ENCODE results near the gene KRT6B. TPM values are rescaled to one million over a fixed set of nuclear protein-coding genes. Genes with fewer than 3 reads are reported as not detected.
A peak's percentile ranks its signal among the peaks of the same experiment; 100 is the strongest.

KRT6B gene
- total and polyA plus RNA-seq, 8 donors, result not detected

DNA sequence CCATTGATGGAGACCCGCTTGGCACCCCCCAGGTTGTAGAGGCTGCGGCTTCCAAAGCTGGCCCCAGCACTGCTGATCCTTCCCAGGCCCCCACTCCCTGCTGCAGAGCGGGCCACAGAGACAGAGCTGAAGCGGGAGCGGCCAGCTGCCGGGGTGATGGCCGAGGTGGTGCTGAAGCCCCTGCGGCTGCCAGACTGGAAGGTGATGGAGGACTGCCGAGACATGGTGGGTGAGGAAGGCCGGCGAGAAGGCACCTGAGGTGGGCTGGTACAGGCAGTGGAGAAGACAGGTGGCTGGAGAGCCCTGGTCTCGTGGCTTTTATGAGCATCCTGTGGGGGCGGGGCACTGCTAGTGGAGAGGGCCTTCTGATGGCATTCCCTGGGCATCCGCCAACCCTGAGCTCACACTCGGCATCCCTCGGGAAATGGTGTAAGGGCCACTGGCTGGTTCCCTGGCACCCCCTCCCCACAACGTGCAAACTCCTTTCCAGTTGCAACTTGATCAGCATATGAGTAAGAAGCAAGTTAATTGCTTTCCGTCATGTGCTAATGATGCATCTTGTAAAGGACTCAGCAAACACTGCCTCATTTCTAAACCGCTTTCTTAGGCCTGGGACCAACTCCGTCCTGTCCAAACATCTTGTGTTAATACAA lies 17.7 kb downstream of the KRT6B start, which contains the start of gene KRT75:
Gene KRT75 (minus strand): TSS at position 291 of the 653 bp plus-strand sequence. CDS start 67 bp downstream, at position 224.
- Histone ChIP-seq H3K4me3 (no peak within 1 kb of the TSS), H3K27me3 (peaks cover 0 to 49% of the 10 kb centered on the region in 2 donors), H3K9me3 (no peaks in the 10 kb centered on the region), H3K4me1 (no peaks in the 10 kb centered on the region), H3K36me3 (no peaks in the 10 kb centered on the region), H3K27ac (no peak within 1 kb of the TSS)
- TF ChIP-seq, protein P1, sequence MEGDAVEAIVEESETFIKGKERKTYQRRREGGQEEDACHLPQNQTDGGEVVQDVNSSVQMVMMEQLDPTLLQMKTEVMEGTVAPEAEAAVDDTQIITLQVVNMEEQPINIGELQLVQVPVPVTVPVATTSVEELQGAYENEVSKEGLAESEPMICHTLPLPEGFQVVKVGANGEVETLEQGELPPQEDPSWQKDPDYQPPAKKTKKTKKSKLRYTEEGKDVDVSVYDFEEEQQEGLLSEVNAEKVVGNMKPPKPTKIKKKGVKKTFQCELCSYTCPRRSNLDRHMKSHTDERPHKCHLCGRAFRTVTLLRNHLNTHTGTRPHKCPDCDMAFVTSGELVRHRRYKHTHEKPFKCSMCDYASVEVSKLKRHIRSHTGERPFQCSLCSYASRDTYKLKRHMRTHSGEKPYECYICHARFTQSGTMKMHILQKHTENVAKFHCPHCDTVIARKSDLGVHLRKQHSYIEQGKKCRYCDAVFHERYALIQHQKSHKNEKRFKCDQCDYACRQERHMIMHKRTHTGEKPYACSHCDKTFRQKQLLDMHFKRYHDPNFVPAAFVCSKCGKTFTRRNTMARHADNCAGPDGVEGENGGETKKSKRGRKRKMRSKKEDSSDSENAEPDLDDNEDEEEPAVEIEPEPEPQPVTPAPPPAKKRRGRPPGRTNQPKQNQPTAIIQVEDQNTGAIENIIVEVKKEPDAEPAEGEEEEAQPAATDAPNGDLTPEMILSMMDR (IDR thresholded peaks at IDR 0.05), result no peak
- intact Hi-C loops (cut with DNase I), result no loop called here
- DNase-seq (no peak), ATAC-seq (no peak)

- Histone ChIP-seq H3K36me3 (no peaks in the 10 kb centered on the region), H3K4me1 (no peaks in the 10 kb centered on the region), H3K4me3 (no peak overlapping the region), H3K27ac (no peak overlapping the region), H3K9me3 (no peaks in the 10 kb centered on the region), H3K27me3 (peaks cover 0 to 48% of the 10 kb centered on the region in 2 donors)
- intact Hi-C loops (cut with DNase I), result no loop called here
- TF ChIP-seq, protein P1 (IDR thresholded peaks at IDR 0.05), result no peak
- DNase-seq, result peak in 1 of 4 donors; percentile 57
- ATAC-seq, result no peak
Measured at GRCh38 chr12:52433501-52434080, 18.4 kb downstream of the KRT6B start.

DNA sequence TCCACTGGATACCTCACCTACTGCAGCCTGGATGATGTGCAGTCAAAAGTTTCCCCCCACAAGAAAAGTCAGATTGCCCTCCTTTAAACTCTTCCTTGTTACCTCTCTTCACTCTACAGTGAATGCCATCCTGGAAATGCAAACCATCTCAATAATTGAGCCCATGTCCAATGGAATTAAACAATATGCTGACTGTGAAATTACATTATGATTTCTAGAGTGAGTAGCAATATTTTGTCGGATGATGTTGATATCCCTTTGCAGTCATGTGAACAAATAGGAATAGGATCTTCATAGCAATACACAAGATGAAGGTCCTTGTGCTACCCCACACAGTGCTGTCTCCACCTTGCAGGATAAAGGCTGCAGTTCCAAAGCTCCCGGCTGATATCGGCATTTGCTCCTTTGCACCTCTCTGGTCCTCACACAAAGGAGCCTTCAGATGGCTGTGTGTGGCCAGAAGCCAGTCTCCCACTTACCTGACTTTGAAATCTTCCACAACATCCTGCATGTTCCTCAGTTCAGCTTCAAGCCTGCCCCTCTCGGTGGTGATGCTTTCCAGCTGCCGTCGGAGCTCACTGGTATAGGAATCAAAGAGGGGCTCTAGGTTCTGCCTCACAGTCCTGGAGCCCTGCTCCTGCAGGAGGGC lies 19.3 kb downstream of the KRT6B start:
- ATAC-seq, result no peak
- TF ChIP-seq, protein P1 (IDR thresholded peaks at IDR 0.05), result no peak
- H3K27me3 ChIP-seq, result peaks cover 0 to 48% of the 10 kb centered on the region in 2 donors
- H3K4me3 ChIP-seq, result no peak overlapping the region
- DNase-seq, result no peak
- no peak overlapping the region for H3K27ac ChIP-seq
- no peaks in the 10 kb centered on the region for H3K36me3 ChIP-seq
- no peaks in the 10 kb centered on the region for H3K4me1 ChIP-seq
- intact Hi-C loops (cut with DNase I), result no loop called here
- no peaks in the 10 kb centered on the region for H3K9me3 ChIP-seq

GRCh38 chr12:52428121-52428520 lies 23.8 kb downstream of the KRT6B start:
- ATAC-seq, result no peak
- no peaks in the 10 kb centered on the region for H3K4me1 ChIP-seq
- H3K27ac ChIP-seq, result no peak overlapping the region
- intact Hi-C loops (cut with DNase I), result no loop called here
- no peaks in the 10 kb centered on the region for H3K36me3 ChIP-seq
- H3K9me3 ChIP-seq, result no peaks in the 10 kb centered on the region
- peaks cover 0 to 31% of the 10 kb centered on the region in 2 donors for H3K27me3 ChIP-seq
- no peak overlapping the region for H3K4me3 ChIP-seq
- TF ChIP-seq, protein P1 (IDR thresholded peaks at IDR 0.05), result no peak
- peak in 1 of 4 donors; percentile 61 for DNase-seq

GRCh38 chr12:52427083-52427482 lies 24.9 kb downstream of the KRT6B start:
- Histone ChIP-seq H3K36me3 (no peaks in the 10 kb centered on the region), H3K27ac (no peak overlapping the region), H3K4me1 (no peaks in the 10 kb centered on the region), H3K9me3 (no peaks in the 10 kb centered on the region), H3K4me3 (no peak overlapping the region), H3K27me3 (peaks cover 0 to 29% of the 10 kb centered on the region in 2 donors)
- DNase-seq (no peak), ATAC-seq (no peak)
- TF ChIP-seq, protein P1 (IDR thresholded peaks at IDR 0.05), result no peak
- intact Hi-C loops (cut with DNase I), result no loop called here
